ENCODE data around the gene SUCLG2. TPM values are rescaled to one million over a fixed set of nuclear protein-coding genes. Genes with fewer than 3 reads are reported as not detected.

Gene SUCLG2
- total and polyA plus RNA-seq, 2 of the 4 experiments (the other 2 are of a cell fraction): 26.8 to 34.6 TPM

DNA sequence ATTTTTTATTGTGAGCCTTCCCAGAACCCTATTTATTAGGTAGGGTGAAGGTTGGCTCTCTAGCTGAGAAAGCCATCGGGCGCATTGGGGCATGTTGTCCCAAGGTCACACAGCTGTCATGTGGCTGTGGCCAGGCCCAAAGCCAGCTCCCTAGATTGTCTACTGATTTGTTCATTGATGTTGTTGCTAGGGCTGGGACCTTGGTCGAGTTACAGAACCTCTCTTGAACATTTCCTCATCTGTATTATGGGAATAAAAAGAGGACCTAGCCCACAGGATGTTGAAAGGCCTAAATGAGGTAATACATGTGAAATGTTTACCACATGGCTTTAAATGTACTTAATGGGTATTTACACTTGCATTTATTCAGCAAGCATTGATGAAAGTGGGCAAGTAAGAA, 252.5 kb downstream of the SUCLG2 start:
- H2AFZ ChIP-seq (replicated peaks; ENCODE audit: low read length, poor library complexity): no peak overlapping the region
- no peaks in the 10 kb centered on the region for H3K9me3 ChIP-seq (ENCODE audit: control insufficient read depth, insufficient read depth, low read length)
- H3K27me3 ChIP-seq (ENCODE audit: control insufficient read depth, insufficient read depth, low read length): no peaks in the 10 kb centered on the region
- H3K18ac ChIP-seq (ENCODE audit: low read depth, low read length): no peak overlapping the region
- H3K4me1 ChIP-seq (ENCODE audit: control insufficient read depth, insufficient read depth, low read length): no peaks in the 10 kb centered on the region
- no peak overlapping the region for H4K91ac ChIP-seq (ENCODE audit: insufficient read depth, low read depth, low read length)
- H3K4me2 ChIP-seq (ENCODE audit: low read depth, low read length): no peak overlapping the region
- H2BK20ac ChIP-seq (ENCODE audit: low read depth, low read length): no peak overlapping the region
- BruUV-seq (replicated peaks): no TSS peak
- H4K8ac ChIP-seq (ENCODE audit: low read depth in 2 of 2, low read length in 2 of 2): no peak overlapping the region
- ATAC-seq (ENCODE audit: low read depth): no peak
- intact Hi-C loops (cut with micrococcal nuclease): no loop called here
- peaks cover 4% of the 10 kb centered on the region; the same call in 1 of the 2 replicates for H3K36me3 ChIP-seq (ENCODE audit: control insufficient read depth, insufficient read depth, low read length)
- ChIA-PET CTCF (interaction anchor here (0.6 kb wide), 1 partner anchor 11 kb away, joined by 3 read pairs; no protein-coding TSS in a partner anchor), POLR2A (ENCODE audit: unreplicated experiment) (no interaction called here)
- no peak overlapping the region for H3K56ac ChIP-seq (ENCODE audit: extremely low read depth, insufficient read depth, low read length)
- H3K4ac ChIP-seq (ENCODE audit: low read depth, low read length): no peak overlapping the region
- H3K79me1 ChIP-seq (ENCODE audit: low read depth in 1 of 2, low read length in 2 of 2): peaks cover 0 to 3% of the 10 kb centered on the region in 2 experiments; a peak in 2 of 4 replicates
- no peak overlapping the region for H3K27ac ChIP-seq (ENCODE audit: insufficient read depth, low read length)
- dilution Hi-C loops (cut with HindIII; ENCODE audit: low sequenced_read_pairs, unreplicated experiment): no loop called here
- no peak for DNase-seq
- no peak overlapping the region for H3K14ac ChIP-seq (replicated peaks; ENCODE audit: low read depth, low read length)
- TF ChIP-seq, protein P1, sequence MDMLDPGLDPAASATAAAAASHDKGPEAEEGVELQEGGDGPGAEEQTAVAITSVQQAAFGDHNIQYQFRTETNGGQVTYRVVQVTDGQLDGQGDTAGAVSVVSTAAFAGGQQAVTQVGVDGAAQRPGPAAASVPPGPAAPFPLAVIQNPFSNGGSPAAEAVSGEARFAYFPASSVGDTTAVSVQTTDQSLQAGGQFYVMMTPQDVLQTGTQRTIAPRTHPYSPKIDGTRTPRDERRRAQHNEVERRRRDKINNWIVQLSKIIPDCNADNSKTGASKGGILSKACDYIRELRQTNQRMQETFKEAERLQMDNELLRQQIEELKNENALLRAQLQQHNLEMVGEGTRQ (IDR thresholded peaks at IDR 0.05; ENCODE audit: low read depth, low read length): no peak
- TF ChIP-seq POLR2A (IDR thresholded peaks at IDR 0.05; ENCODE audit: low read depth, low read length) (no peak), RCOR1 (IDR thresholded peaks at IDR 0.05; ENCODE audit: insufficient replicate concordance, low read length) (no peak), CHD1 (IDR thresholded peaks at IDR 0.05; ENCODE audit: low read depth, low read length) (no peak), MAZ (IDR thresholded peaks at IDR 0.05; ENCODE audit: borderline replicate concordance, low read depth, low read length) (no peak), BHLHE40 (IDR thresholded peaks at IDR 0.05; ENCODE audit: low read depth, low read length) (no peak), RAD21 (IDR thresholded peaks at IDR 0.05; ENCODE audit: low read length) (no peak), CEBPB (IDR thresholded peaks at IDR 0.05; ENCODE audit: low read depth, low read length) (no peak), NFE2L2 (IDR thresholded peaks at IDR 0.05; ENCODE audit: low read depth, low read length) (no peak), MXI1 (IDR thresholded peaks at IDR 0.05; ENCODE audit: borderline replicate concordance, low read depth, low read length) (no peak), FOS (IDR thresholded peaks at IDR 0.05; ENCODE audit: low read depth, low read length) (no peak), MAFK (IDR thresholded peaks at IDR 0.05; ENCODE audit: low read depth, low read length) (no peak)
- TF ChIP-seq, protein P2, sequence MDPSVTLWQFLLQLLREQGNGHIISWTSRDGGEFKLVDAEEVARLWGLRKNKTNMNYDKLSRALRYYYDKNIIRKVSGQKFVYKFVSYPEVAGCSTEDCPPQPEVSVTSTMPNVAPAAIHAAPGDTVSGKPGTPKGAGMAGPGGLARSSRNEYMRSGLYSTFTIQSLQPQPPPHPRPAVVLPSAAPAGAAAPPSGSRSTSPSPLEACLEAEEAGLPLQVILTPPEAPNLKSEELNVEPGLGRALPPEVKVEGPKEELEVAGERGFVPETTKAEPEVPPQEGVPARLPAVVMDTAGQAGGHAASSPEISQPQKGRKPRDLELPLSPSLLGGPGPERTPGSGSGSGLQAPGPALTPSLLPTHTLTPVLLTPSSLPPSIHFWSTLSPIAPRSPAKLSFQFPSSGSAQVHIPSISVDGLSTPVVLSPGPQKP (IDR thresholded peaks at IDR 0.05; ENCODE audit: borderline replicate concordance, low read depth, low read length): no peak
- no peak overlapping the region for H4K5ac ChIP-seq (ENCODE audit: low read depth, low read length)
- H3K9ac ChIP-seq (ENCODE audit: low read depth, low read length): no peak overlapping the region
- H2BK5ac ChIP-seq (ENCODE audit: low read depth, low read length, poor library complexity, severe bottlenecking): no peak overlapping the region
- H2AK9ac ChIP-seq (replicated peaks; ENCODE audit: low read depth, low read length, poor library complexity): no peak overlapping the region
- no peak overlapping the region for H3K4me3 ChIP-seq (ENCODE audit: insufficient read depth, low read depth, low read length)
- no peak overlapping the region for H2BK120ac ChIP-seq (ENCODE audit: low read depth, low read length)
- H4K20me1 ChIP-seq (ENCODE audit: insufficient read depth, low read length): no peaks in the 10 kb centered on the region
- no CpG with 5 or more reads among the region's 3 CpGs for WGBS, 2 experiments (ENCODE audit: extremely low coverage in 2 of 2, insufficient read length in 1 of 2)
- H3K9me1 ChIP-seq (ENCODE audit: insufficient read depth, low read length): no peaks in the 10 kb centered on the region; the same call in 1 of the 2 replicates
- in situ Hi-C loops (cut with MboI; ENCODE audit: low sequenced_read_pairs): no loop called here
- H3K23ac ChIP-seq (ENCODE audit: low read depth, low read length): no peak overlapping the region
- H2BK15ac ChIP-seq (ENCODE audit: low read depth, low read length): no peak overlapping the region
- H2AK5ac ChIP-seq (ENCODE audit: low read depth, low read length): no peak overlapping the region

Data from IMR-90 (cell line).